Body of pancreas (tissue), 4 donors: ENCODE data around the gene FOXI2.

Experiments used
- CTCF ChIP-seq, 7 experiments: fragments of 450-650 bp in 4 of 7; fragments of 200-600 bp in 3 of 7; sonication (generic) in 3 of 7; IDR thresholded peaks; one replicate each; pipeline ENCODE4 v1.5.1; 2016 to 2019; ENCODE audit warnings: antibody characterized with exemption in 7 of 7
- POLR2A ChIP-seq, 3 donors: fragments of 450-650 bp; IDR thresholded peaks; one replicate each; pipeline ENCODE4 v1.6.1; 2016; ENCODE audit warnings: antibody characterized with exemption in 3 of 3, mild to moderate bottlenecking in 2 of 3

GRCh38 chr10:127790066-127790624, 53.2 kb downstream of the FOXI2 start:
- TF ChIP-seq CTCF (IDR thresholded peaks at IDR 0.05) (no peak), POLR2A (IDR thresholded peaks at IDR 0.05) (no peak)
